Measurements from ENCODE around the gene EXOC1.

DNA sequence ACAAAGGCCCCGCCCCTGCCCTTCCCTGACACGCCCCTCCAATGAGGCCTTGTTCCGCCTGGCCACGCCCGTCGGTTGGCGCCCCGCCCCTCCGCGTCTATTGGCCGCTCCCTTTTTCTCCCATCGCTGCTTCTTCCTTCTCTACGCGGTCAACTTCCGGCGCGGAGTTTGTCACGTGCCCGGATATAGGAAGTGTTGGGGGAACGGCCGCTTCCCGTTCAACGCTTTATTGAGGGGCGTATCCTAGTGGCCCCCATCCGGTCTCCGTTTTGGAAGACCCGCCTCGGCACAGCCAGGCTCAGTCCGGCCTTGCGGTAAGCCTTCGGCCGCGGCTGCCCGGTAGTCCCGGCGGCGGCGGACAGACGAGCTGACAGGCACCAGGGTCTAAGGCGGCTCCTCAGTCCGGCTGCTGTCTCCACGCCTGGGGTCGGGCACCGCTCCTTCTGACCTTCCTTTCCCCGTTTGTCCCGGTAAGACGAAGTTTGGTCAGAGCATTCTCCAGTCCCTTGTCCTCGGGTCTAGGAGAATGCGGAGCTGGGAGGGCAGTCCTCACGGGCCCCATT lies at the start of gene EXOC1:
- TF ChIP-seq EP300 (IDR thresholded peaks at IDR 0.05; ENCODE audit: low read depth): no peak
- TF ChIP-seq, protein P1, sequence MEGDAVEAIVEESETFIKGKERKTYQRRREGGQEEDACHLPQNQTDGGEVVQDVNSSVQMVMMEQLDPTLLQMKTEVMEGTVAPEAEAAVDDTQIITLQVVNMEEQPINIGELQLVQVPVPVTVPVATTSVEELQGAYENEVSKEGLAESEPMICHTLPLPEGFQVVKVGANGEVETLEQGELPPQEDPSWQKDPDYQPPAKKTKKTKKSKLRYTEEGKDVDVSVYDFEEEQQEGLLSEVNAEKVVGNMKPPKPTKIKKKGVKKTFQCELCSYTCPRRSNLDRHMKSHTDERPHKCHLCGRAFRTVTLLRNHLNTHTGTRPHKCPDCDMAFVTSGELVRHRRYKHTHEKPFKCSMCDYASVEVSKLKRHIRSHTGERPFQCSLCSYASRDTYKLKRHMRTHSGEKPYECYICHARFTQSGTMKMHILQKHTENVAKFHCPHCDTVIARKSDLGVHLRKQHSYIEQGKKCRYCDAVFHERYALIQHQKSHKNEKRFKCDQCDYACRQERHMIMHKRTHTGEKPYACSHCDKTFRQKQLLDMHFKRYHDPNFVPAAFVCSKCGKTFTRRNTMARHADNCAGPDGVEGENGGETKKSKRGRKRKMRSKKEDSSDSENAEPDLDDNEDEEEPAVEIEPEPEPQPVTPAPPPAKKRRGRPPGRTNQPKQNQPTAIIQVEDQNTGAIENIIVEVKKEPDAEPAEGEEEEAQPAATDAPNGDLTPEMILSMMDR (IDR thresholded peaks at IDR 0.05): no peak

Measured in transverse colon (tissue), 3 donors.